Ovary (tissue), 9 donors: ENCODE data around the gene TAF15. TPM values are rescaled to one million over a fixed set of nuclear protein-coding genes. Genes with fewer than 3 reads are reported as not detected.

Source experiments
- DNase-seq, 5 donors: peaks; one replicate each; pipeline ENCODE4 v3.0.0-alpha.2; 2019 to 2020
- H3K27ac ChIP-seq, 2 donors: fragments of 200-600 bp; one replicate each; pipeline versions ENCODE4 v1.5.1 to v1.8.0; 2019 to 2022
- H3K27me3 ChIP-seq: fragments of 200-600 bp; one replicate; pipeline ENCODE4 v1.8.0; 2022
- H3K36me3 ChIP-seq: fragments of 200-600 bp; sonication (generic); one replicate; pipeline ENCODE4 v1.5.1; 2019
- H3K4me1 ChIP-seq: one replicate; pipeline ENCODE4 v1.8.1; 2013; ENCODE audit warnings: mild to moderate bottlenecking, moderate library complexity; ENCODE audit not compliant: insufficient read depth
- H3K4me3 ChIP-seq: fragments of 200-600 bp; sonication (generic); one replicate; pipeline ENCODE4 v1.5.1; 2017
- H3K9me3 ChIP-seq, 2 donors: fragments of 200-600 bp in 1 of 2; sonication (generic) in 1 of 2; one replicate each; pipeline versions ENCODE4 v1.5.1 to v1.8.1; 2013 to 2019; ENCODE audit warnings: mild to moderate bottlenecking in 1 of 2, moderate library complexity in 1 of 2
- CTCF ChIP-seq, 3 donors: fragments of 450-650 bp in 2 of 3; fragments of 200-600 bp in 1 of 3; IDR thresholded peaks; one replicate each; pipeline versions ENCODE4 v1.5.1 to v1.8.0; 2016 to 2022; ENCODE audit warnings: antibody characterized with exemption in 3 of 3, mild to moderate bottlenecking in 1 of 3
- EP300 ChIP-seq: sonication (generic); formaldehyde crosslinking; IDR thresholded peaks from one replicate; pipeline ENCODE4 v1.6.1; 2017; ENCODE audit warnings: antibody characterized with exemption
- POLR2A ChIP-seq: fragments of 450-650 bp; IDR thresholded peaks from one replicate; pipeline ENCODE4 v1.6.1; 2017; ENCODE audit warnings: antibody characterized with exemption, mild to moderate bottlenecking, moderate library complexity
- WGBS, 3 donors: extraction: QIAGEN DNeasy Blood & Tissue Kit in 1 of 3; methylation state at CpG; one replicate each; pipeline versions ENCODE4 v1.1.5 to v1.1.7; 2013 to 2017; 5-methylcytosine and 5-hydroxymethylcytosine counted together
- intact Hi-C, 4 donors: fragments of 100-400 bp; cut with DNase I; formaldehyde crosslinking; loops; one replicate each; pipeline versions ENCODE4 v1.11.0 to v1.15.1; 2022 to 2023
- polyA plus RNA-seq, 2 donors: library from polyadenylated mRNA; stranded (reverse); fragments of 200-250 nt in 1 of 2; fragments of 350-450 nt in 1 of 2; fragmentation: Illumina TruSeq in 1 of 2; extraction: RNeasy Lipid Tissue Mini Kit (QIAGEN cat#74804) in 1 of 2; gene quantifications; one replicate each; pipeline ENCODE4 v1.2.3, GENCODE V29; 2013 to 2014
- total RNA-seq, 7 donors: library from RNA; depleted of rRNA in 2 of 7; stranded (reverse); fragments of >200 nt in 2 of 7; fragmentation: NEBNext Ultra II Directional in 3 of 7; extraction: Animal tissue kit (Norgen Biotek cat#: 25700) in 3 of 7; gene quantifications; one replicate each; pipeline versions ENCODE4 v1.1.0 to v1.2.4, GENCODE V29; 2016 to 2023
- donor health status: DM: no; HTN: no; CAD: no; lungs with moderate emphysema.
- donor health status: DM: no; HTN: no; CAD: no.
- donor health status: Bipolar disorder and iron deficiency.
- donor health status: DM: yes; HTN: yes; CAD: no.
- donor health status: DM: no; HTN: no; CAD: no.
- donor health status: DM: yes; HTN: yes; CAD: no.

The TAF15 gene
- total and polyA plus RNA-seq, 9 donors = 30.2 to 223 (median 126) TPM

DNA sequence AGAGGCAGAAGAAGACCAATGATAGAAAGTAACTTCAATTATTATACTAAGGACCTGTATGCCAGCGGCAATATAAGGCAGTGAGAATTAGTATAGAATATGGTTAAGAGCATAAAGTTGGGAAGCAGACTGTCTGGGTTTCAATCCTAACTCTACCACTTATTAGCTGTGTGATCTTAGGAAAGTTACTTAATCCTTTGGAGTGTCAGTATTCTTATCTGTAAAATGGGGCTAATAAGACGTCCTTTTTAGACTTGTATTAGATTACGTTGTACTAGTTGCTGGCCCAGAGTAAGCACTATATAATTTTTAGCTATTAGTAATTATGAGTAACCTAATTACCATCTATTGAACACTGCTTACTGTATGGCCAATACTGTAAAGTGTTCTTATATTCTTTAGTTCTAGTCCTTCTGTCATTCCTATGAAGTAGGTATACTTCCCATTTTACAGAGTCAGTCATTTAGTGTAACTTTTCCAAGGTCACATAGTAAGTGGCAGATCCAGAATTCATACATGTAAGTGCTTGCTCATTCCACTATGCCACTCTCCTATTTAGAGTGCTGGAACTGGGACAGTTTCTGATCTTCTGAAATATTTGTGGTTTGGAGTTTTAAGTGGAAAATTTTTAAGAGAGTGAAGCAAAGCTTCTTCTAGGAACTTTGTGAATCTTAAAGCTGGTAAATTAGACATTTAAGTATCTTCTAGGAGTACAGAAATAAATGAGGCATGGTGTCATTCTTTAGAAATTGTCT, 36.9 kb downstream of the TAF15 start:
- TF ChIP-seq CTCF (IDR thresholded peaks at IDR 0.05) = no peak
- no peak for TF ChIP-seq EP300
- TF ChIP-seq POLR2A = no peak
- WGBS, 3 donors = 76 to 81% (median 80%) methylated on average over 3 of the region's 3 CpGs
- Histone ChIP-seq H3K4me1 (no peaks in the 10 kb centered on the region), H3K4me3 (no peak overlapping the region), H3K27ac (no peak overlapping the region), H3K27me3 (no peaks in the 10 kb centered on the region), H3K9me3 (no peaks in the 10 kb centered on the region), H3K36me3 (no peaks in the 10 kb centered on the region)
- intact Hi-C loops = no loop called here
- DNase-seq = no peak

DNA sequence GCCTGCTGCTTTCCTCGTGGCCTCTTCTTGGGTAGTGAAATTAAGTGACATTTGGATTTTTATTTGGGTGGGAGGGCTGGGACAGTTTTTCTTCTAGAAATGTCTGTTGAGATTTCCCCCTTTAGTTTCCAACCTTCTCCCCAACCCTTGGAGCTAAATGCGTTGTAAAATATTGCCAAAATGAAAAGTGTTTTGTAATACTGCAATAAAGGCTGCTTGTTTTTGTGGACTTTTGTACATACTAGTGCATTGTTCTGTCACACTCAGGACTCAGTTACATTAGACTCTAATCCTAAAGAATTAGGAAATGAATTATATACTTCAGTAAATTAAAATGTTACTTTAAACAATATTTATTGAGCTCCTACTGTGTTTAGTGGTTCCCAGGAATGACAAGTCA, 37.7 kb downstream of the TAF15 start:
- TF ChIP-seq CTCF (IDR thresholded peaks at IDR 0.05) = no peak
- no peaks in the 10 kb centered on the region for H3K36me3 ChIP-seq
- 71 to 74% (median 73%) methylated on average over 2 of the region's 2 CpGs for WGBS, 3 donors

DNA sequence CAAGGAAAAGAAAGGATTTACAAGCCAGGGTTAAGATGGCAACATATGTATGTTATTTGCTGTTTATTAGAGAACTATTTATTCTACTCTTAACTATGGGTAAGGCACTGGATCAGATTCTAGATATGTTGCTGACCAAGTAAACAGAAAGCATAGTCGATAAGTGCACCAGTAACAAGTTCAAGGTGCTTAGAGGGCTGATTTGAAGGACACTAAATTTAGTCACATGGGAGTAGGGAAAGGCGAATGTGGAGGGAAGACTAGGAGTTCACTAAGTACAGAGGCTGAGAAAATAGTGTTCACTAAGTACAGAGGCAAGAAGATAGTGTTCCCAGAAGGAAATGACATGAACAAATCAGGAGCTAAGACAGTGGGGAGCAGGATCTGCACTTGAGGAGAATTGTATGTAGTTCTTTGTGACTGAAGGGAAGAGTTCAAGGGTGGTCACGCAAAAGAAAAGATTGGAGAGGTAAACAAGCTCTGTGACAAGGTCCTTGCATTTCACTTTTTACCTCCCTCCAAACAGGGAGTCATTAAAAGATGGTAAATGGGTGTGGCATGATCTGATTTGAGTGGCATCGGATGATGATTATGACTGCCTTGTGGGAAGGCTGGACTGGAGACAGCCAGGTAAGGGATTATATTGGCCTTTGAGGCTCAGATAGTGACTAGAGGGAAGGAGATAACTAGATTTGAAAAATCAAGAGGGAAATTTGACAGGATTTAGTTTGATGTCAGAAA, 38.5 kb downstream of the TAF15 start:
- Histone ChIP-seq H3K4me1 (no peaks in the 10 kb centered on the region), H3K4me3 (no peak overlapping the region), H3K36me3 (no peaks in the 10 kb centered on the region), H3K27me3 (no peaks in the 10 kb centered on the region), H3K27ac (no peak overlapping the region), H3K9me3 (no peaks in the 10 kb centered on the region)
- 72 to 83% (median 73%) methylated on average over 4 of the region's 4 CpGs for WGBS, 3 donors
- TF ChIP-seq POLR2A (no peak), EP300 (no peak), CTCF (IDR thresholded peaks at IDR 0.05) (no peak)
- no peak for DNase-seq
- intact Hi-C loops = no loop called here

More for the DNA sequence above, 37.7 kb downstream of the TAF15 start:
- intact Hi-C loops = no loop called here
- Histone ChIP-seq H3K27me3 (no peaks in the 10 kb centered on the region), H3K27ac (no peak overlapping the region), H3K4me3 (no peak overlapping the region), H3K9me3 (no peaks in the 10 kb centered on the region), H3K4me1 (no peaks in the 10 kb centered on the region)
- no peak for DNase-seq

DNA sequence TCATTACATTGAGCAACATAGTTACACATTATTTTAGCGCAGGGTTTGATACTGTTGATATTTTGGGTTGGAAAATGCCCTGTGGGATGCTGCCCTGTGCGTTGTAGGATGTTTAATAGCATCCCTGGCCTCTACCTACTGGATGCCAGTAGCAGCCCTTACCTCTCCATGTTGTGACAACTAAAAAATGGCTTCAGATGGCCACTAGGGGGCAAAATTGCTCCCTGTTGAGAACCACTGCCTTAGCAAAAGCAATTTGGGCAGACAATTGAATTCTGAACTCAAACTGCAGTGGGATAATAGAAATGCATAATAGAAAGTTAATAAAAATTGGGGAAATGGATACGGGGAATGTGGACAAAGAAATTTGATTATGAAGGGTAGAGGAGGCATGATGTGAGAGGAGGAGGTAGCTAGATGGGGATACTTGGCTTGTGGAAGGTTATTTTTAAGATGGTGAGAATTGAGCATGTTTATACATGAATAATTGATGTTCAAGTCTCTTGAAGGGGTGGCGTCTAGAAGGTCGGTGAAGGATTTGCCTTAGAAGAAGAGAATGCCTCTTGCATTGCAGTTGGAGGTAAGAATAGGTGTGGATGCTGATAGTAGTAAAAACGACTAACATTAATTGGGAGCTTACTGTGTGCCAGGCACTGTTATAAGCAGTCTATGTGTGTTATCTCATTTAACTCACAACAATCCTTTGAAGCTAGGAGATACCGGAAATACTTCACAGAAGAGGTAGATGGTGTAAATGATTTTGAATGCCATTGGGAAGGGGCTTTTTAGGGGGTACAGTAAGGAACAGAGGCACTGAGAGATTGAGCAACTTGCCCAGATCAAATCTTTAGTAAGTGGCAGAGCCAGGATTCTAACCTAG, 40.4 kb downstream of the TAF15 start:
- 71 to 73% (median 72%) methylated on average over 7 of the region's 7 CpGs for WGBS, 3 donors

More for the DNA sequence above, 40.4 kb downstream of the TAF15 start:
- DNase-seq = peak in 1 of 5 donors; percentile 27
- intact Hi-C loops = no loop called here
- Histone ChIP-seq H3K4me1 (no peaks in the 10 kb centered on the region), H3K9me3 (no peaks in the 10 kb centered on the region), H3K27ac (no peak overlapping the region), H3K27me3 (no peaks in the 10 kb centered on the region), H3K36me3 (no peaks in the 10 kb centered on the region), H3K4me3 (no peak overlapping the region)
- TF ChIP-seq EP300 (no peak), CTCF (IDR thresholded peaks at IDR 0.05) (peak in 1 of 3 donors; percentile 19), POLR2A (no peak)
